Hepatocyte (in vitro differentiated cells): ENCODE measurements around the gene C1R. TPM values are rescaled to one million over a fixed set of nuclear protein-coding genes. Genes with fewer than 3 reads are reported as not detected.

ENCODE experiments used
- DNase-seq: peaks from one replicate; pipeline ENCODE4 v3.0.0-alpha.2; 2016; ENCODE audit warnings: low spot score
- H2AFZ ChIP-seq: fragments of 200-600 bp; sonication (generic); 2 replicates; pipeline ENCODE4 v1.6.0; 2016; ENCODE audit warnings: antibody characterized with exemption, mild to moderate bottlenecking
- H3K27ac ChIP-seq: fragments of 200-600 bp; sonication (generic); 2 replicates; pipeline ENCODE4 v1.5.1; 2016; ENCODE audit warnings: mild to moderate bottlenecking
- H3K27me3 ChIP-seq: fragments of 200-600 bp; sonication (generic); 2 replicates; pipeline ENCODE4 v1.6.1; 2016
- H3K36me3 ChIP-seq: fragments of 200-600 bp; sonication (generic); replicated peaks from 2 replicates; pipeline ENCODE4 v1.5.1; 2016; ENCODE audit warnings: low read depth; ENCODE audit not compliant: insufficient read depth
- H3K4me1 ChIP-seq: fragments of 200-600 bp; sonication (generic); 2 replicates; pipeline ENCODE4 v1.5.1; 2016; ENCODE audit warnings: mild to moderate bottlenecking, moderate library complexity; ENCODE audit not compliant: insufficient read depth
- H3K4me2 ChIP-seq: fragments of 200-600 bp; sonication (generic); 2 replicates; pipeline ENCODE4 v1.6.0; 2016
- H3K4me3 ChIP-seq: fragments of 200-600 bp; sonication (generic); 2 replicates; pipeline ENCODE4 v1.5.1; 2016; ENCODE audit warnings: mild to moderate bottlenecking
- H3K79me2 ChIP-seq: fragments of 200-600 bp; sonication (generic); 2 replicates; pipeline ENCODE4 v1.6.0; 2017; ENCODE audit warnings: mild to moderate bottlenecking
- H3K9me2 ChIP-seq: fragments of 200-600 bp; sonication (generic); replicated peaks from 2 replicates; pipeline ENCODE4 v1.6.0; 2017; ENCODE audit warnings: mild to moderate bottlenecking; ENCODE audit not compliant: insufficient read depth
- H3K9me3 ChIP-seq: fragments of 200-600 bp; sonication (generic); 2 replicates; pipeline ENCODE4 v1.5.1; 2016; ENCODE audit warnings: low read depth, mild to moderate bottlenecking
- H4K20me1 ChIP-seq: fragments of 200-600 bp; sonication (generic); 2 replicates; pipeline ENCODE4 v1.6.0; 2016; ENCODE audit warnings: mild to moderate bottlenecking; ENCODE audit not compliant: insufficient read depth, poor library complexity, severe bottlenecking
- EZH2 ChIP-seq: fragments of 200-600 bp; sonication (generic); IDR thresholded peaks from 2 replicates; pipeline ENCODE4 v1.6.1; 2016; ENCODE audit warnings: antibody characterized with exemption, mild to moderate bottlenecking, borderline replicate concordance
- EZH2phosphoT487 ChIP-seq: fragments of 200-600 bp; sonication (generic); IDR thresholded peaks from one replicate; pipeline ENCODE4 v1.6.1; 2018; ENCODE audit warnings: antibody characterized with exemption, mild to moderate bottlenecking, low read depth, moderate library complexity; ENCODE audit not compliant: unreplicated experiment, severe bottlenecking
- WGBS: methylation state at CpG from one replicate; pipeline ENCODE4 v1.1.6; 2016; ENCODE audit warnings: low lambda C conversion rate; ENCODE audit errors: missing lambda C conversion rate; 5-methylcytosine and 5-hydroxymethylcytosine counted together
- polyA plus RNA-seq: library from polyadenylated mRNA; unstranded; fragments of >200 nt; fragmentation: Nextera tagmentation; extraction: Ambion mirVana; gene quantifications from 2 replicates; pipeline ENCODE4 v1.2.1, GENCODE V29; 2016
- total RNA-seq: library from RNA; depleted of rRNA; stranded (reverse); fragments of >200 nt; gene quantifications from 2 replicates; pipeline ENCODE4 v1.2.3, GENCODE V29; 2014
- TF ChIP-seq, protein P1 (sequence below): fragments of 200-600 bp; sonication (generic); IDR thresholded peaks from 2 replicates; pipeline ENCODE4 v1.5.1; 2016; ENCODE audit warnings: antibody characterized with exemption, mild to moderate bottlenecking; ENCODE audit not compliant: poor library complexity

C1R gene
- total and polyA plus RNA-seq, 2 experiments from 2014 or later = 80.1 to 89.6 TPM

DNA sequence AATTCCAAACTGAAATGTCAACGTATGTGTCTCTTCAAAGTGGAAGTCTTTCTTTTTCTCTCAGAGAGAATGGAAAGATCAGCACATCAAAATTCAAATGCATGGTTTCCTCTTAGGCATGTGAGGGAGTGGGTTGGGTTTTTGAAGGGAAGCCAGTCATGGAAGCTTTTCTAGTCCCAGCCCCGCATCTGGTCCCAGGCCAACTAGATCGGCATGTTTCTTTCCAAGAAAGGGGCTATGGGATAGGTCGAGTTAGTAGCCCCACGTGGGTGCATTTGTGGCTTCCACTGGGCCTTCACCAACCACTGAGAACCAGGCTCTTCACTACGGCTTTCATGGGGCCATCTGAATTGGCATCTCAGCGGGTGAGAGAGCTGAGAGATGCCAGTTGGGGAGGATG is 25.1 kb downstream of the C1R start:
- no peak overlapping the region for H2AFZ ChIP-seq
- H3K4me1 ChIP-seq = peaks cover 16% of the 10 kb centered on the region
- WGBS = 91% methylated on average over 7 of the region's 7 CpGs
- no peak overlapping the region for H3K4me3 ChIP-seq
- DNase-seq = no peak
- no peaks in the 10 kb centered on the region for H3K79me2 ChIP-seq
- H3K9me2 ChIP-seq = no peaks in the 10 kb centered on the region
- no peaks in the 10 kb centered on the region for H3K27me3 ChIP-seq
- TF ChIP-seq, protein P1, sequence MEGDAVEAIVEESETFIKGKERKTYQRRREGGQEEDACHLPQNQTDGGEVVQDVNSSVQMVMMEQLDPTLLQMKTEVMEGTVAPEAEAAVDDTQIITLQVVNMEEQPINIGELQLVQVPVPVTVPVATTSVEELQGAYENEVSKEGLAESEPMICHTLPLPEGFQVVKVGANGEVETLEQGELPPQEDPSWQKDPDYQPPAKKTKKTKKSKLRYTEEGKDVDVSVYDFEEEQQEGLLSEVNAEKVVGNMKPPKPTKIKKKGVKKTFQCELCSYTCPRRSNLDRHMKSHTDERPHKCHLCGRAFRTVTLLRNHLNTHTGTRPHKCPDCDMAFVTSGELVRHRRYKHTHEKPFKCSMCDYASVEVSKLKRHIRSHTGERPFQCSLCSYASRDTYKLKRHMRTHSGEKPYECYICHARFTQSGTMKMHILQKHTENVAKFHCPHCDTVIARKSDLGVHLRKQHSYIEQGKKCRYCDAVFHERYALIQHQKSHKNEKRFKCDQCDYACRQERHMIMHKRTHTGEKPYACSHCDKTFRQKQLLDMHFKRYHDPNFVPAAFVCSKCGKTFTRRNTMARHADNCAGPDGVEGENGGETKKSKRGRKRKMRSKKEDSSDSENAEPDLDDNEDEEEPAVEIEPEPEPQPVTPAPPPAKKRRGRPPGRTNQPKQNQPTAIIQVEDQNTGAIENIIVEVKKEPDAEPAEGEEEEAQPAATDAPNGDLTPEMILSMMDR = no peak
- TF ChIP-seq EZH2 = no peak
- TF ChIP-seq EZH2phosphoT487 = no peak
- no peak overlapping the region for H3K4me2 ChIP-seq
- H3K36me3 ChIP-seq = no peaks in the 10 kb centered on the region
- H3K27ac ChIP-seq = no peak overlapping the region
- no peaks in the 10 kb centered on the region for H4K20me1 ChIP-seq
- no peaks in the 10 kb centered on the region for H3K9me3 ChIP-seq

DNA sequence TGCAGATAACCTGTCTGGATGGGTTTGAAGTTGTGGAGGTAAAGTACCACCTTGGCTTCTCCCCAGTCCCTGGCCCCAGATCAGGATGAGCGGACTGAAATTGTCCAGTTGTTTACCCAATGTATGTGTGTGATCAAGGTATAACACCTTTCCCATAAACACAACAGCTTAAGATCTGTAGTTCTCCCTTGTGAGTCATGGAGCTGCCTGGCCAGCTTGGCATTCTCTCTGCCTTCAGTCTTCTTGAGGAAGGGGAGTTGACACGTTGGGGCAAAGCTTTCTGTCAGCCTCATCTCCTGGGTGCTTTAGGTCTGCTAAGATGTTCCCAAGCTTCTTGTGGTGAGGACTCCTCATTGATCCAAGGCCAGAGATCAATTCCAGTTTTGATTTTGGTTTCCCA is 25.6 kb downstream of the C1R start:
- H4K20me1 ChIP-seq = no peaks in the 10 kb centered on the region
- no peak overlapping the region for H3K4me3 ChIP-seq
- no peak overlapping the region for H2AFZ ChIP-seq
- no peak for DNase-seq
- H3K27ac ChIP-seq = no peak overlapping the region
- H3K79me2 ChIP-seq = no peaks in the 10 kb centered on the region
- H3K36me3 ChIP-seq = no peaks in the 10 kb centered on the region
- 91% methylated on average over 2 of the region's 2 CpGs for WGBS
- peaks cover 16% of the 10 kb centered on the region for H3K4me1 ChIP-seq
- H3K9me2 ChIP-seq = no peaks in the 10 kb centered on the region
- no peak for TF ChIP-seq EZH2
- TF ChIP-seq, protein P1 = no peak
- no peak for TF ChIP-seq EZH2phosphoT487
- H3K27me3 ChIP-seq = no peaks in the 10 kb centered on the region
- H3K4me2 ChIP-seq = no peak overlapping the region
- H3K9me3 ChIP-seq = no peaks in the 10 kb centered on the region

DNA sequence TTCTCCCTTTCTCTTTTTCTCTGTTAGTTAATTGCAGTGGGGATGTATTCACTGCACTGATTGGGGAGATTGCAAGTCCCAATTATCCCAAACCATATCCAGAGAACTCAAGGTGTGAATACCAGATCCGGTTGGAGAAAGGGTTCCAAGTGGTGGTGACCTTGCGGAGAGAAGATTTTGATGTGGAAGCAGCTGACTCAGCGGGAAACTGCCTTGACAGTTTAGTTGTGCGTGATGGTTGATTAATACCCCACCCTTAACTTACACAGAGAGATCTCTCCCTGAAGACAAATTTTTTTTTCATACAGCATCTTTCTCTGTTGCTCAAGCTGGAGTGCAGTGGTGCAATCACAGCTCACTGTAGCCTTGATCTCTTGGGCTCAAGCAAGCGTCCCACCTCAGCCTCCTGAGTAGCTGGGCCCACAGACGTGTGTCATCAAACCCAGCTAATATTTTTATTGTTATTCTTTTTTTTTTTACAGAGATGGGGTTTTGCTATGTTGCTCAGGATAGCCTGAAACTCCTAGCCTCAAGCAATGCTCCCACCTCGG is 27.1 kb downstream of the C1R start:
- peaks cover 23% of the 10 kb centered on the region for H3K4me1 ChIP-seq
- H2AFZ ChIP-seq = no peak overlapping the region
- H3K4me3 ChIP-seq = no peak overlapping the region
- no peak overlapping the region for H3K27ac ChIP-seq
- H3K36me3 ChIP-seq = no peaks in the 10 kb centered on the region
- H3K4me2 ChIP-seq = no peak overlapping the region
- no peaks in the 10 kb centered on the region for H3K27me3 ChIP-seq
- TF ChIP-seq, protein P1 = no peak
- TF ChIP-seq EZH2 = no peak
- TF ChIP-seq EZH2phosphoT487 = no peak
- H3K9me3 ChIP-seq = no peaks in the 10 kb centered on the region
- no peaks in the 10 kb centered on the region for H3K79me2 ChIP-seq
- 89% methylated on average over 7 of the region's 7 CpGs for whole genome bisulfite sequencing
- H3K9me2 ChIP-seq = no peaks in the 10 kb centered on the region
- DNase-seq = no peak
- no peaks in the 10 kb centered on the region for H4K20me1 ChIP-seq
